ENCODE results near the gene DPF1.
"Not testable (repeated sequence)": the region's sequence is repeated elsewhere in the genome, so short reads cannot be mapped to it uniquely, and the experiment has no call there.

Gene DPF1

DNA sequence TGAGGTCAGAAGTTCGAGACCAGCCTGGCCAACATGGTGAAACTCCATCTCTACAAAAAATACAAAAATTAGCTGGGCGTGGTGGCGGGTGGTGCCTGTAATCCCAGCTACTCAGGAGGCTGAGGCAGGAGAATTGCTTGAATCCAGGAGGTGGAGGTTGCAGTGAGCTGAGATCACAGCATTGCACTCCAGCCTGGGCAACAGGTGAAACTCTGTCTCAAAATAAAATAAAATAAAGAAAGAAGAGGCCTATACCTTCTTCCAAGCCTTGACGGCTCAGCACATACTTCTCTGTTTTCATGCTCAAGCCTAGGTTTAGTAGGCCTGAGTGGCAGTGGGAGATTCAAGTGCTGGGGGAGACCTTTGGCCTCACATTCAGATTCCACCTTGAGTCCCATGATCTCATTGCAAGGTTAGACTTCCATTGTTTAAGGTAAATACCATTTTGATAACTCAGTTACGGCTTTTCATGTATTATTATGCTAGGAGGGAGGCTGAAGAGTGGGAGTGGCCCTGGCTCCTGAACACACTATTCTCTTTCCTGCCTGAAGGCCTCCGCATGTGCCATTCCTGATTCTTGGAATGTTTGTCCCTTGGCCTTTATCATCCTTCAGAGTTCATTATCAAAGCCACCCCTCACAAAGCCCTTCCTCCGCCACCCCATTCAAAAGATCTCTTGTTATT is 38.7 kb upstream of the DPF1 start:
- Mint-ChIP-seq H3K4me1 (peaks cover 21% of the 10 kb centered on the region), H3K27me3 (peaks cover 35% of the 10 kb centered on the region), H3K36me3 (ENCODE audit: insufficient read depth) (peaks cover 6% of the 10 kb centered on the region), H3K9me3 (no peaks in the 10 kb centered on the region), H3K4me3 (no peak overlapping the region), H3K27ac (ENCODE audit: low read depth) (no peak overlapping the region)
- no peak for ATAC-seq (replicated peaks; ENCODE audit: extremely low read depth, poor library complexity, severe bottlenecking)
- DNase-seq (ENCODE audit: low spot score in 2 of 2): no peak

DNA sequence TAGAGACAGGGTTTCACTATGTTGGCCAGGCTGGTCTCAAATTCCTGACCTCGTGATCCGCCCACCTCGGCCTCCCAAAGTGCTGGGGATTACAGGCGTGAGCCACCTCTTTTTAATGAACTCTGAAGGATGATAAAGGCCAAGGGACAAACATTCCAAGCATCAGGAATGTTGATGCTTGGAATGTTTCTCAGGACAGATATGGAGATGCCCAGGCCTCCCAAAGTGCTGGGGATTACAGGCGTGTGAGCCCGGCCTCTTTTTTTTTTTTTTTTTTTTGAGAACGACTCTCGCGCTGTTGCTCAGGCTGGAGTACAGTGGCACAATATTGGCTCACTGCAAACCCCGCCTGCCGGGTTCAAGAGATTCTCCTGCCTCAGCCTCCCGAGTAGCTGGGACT is 37.9 kb upstream of the DPF1 start:
- H3K4me3 Mint-ChIP-seq; H3K9me3 Mint-ChIP-seq; H3K27ac Mint-ChIP-seq (ENCODE audit: low read depth); H3K36me3 Mint-ChIP-seq (ENCODE audit: insufficient read depth); ATAC-seq (replicated peaks; ENCODE audit: extremely low read depth, poor library complexity, severe bottlenecking); DNase-seq (ENCODE audit: low spot score in 2 of 2): not testable (repeated sequence)
- H3K27me3 Mint-ChIP-seq: peaks cover 40% of the 10 kb centered on the region
- peaks cover 21% of the 10 kb centered on the region for H3K4me1 Mint-ChIP-seq

DNA sequence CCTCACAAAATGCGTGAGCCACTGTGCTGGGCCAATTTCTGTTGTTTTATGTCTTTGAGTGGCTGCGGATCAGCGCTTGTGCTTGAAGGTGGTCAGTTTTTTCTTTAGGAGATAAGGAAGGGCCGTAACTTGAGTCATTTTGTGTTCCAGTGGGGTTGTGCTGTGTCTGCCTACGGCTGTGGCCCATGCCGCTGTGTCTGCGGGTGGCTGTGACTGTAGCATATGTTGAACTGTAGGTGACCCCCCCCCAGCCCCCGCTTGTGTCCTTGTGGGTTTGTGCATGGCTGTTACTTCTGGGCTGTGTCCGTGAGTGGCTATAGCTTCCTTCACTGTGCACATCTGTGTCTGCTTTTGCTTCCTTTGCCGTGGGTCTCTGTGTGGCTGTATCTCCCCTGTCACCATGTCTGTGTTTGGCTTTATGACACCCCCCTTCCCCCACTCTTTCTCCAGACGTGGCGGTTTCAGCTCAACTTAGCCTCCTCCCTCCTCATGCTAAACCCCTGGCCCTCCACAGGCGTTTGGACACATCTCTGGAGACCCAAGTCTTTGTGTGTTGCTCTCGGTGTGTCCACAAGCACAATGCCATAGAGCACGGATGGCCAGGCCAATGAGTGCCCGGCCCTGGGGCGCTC is 31.5 kb upstream of the DPF1 start:
- H3K4me3 Mint-ChIP-seq: no peak overlapping the region
- H3K27me3 Mint-ChIP-seq: peaks cover 47% of the 10 kb centered on the region
- H3K9me3 Mint-ChIP-seq: no peaks in the 10 kb centered on the region
- H3K4me1 Mint-ChIP-seq: no peaks in the 10 kb centered on the region
- no peak overlapping the region for H3K27ac Mint-ChIP-seq (ENCODE audit: low read depth)
- H3K36me3 Mint-ChIP-seq (ENCODE audit: insufficient read depth): peaks cover 4% of the 10 kb centered on the region
- ATAC-seq (replicated peaks; ENCODE audit: extremely low read depth, poor library complexity, severe bottlenecking) (peak; percentile 19), DNase-seq (ENCODE audit: low spot score in 2 of 2) (no peak)

DNA sequence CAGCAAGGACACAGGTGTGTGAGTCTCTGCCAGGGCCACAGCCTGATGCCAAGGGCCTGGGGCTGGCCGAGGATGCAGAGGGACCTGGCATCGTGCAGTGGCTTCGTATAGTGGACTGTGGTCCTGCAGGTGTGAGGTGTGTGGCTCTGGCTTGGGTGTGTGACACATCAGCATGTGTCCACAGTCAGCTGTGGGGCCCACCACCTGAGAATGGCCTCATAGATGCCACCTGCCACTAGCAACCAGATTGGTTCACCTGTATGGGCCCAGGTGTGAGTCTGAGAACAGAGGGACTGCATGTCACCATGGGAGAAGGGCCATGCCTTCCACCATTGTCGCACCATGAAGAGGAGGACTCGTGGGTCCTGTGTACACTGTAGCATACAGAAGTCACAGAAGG is 29.8 kb upstream of the DPF1 start:
- Mint-ChIP-seq H3K4me3 (no peak overlapping the region), H3K27me3 (peaks cover 47% of the 10 kb centered on the region), H3K4me1 (no peaks in the 10 kb centered on the region), H3K27ac (ENCODE audit: low read depth) (no peak overlapping the region), H3K9me3 (no peaks in the 10 kb centered on the region), H3K36me3 (ENCODE audit: insufficient read depth) (peaks cover 2% of the 10 kb centered on the region)
- ATAC-seq (replicated peaks; ENCODE audit: extremely low read depth, poor library complexity, severe bottlenecking): no peak
- no peak for DNase-seq (ENCODE audit: low spot score in 2 of 2)

DNA sequence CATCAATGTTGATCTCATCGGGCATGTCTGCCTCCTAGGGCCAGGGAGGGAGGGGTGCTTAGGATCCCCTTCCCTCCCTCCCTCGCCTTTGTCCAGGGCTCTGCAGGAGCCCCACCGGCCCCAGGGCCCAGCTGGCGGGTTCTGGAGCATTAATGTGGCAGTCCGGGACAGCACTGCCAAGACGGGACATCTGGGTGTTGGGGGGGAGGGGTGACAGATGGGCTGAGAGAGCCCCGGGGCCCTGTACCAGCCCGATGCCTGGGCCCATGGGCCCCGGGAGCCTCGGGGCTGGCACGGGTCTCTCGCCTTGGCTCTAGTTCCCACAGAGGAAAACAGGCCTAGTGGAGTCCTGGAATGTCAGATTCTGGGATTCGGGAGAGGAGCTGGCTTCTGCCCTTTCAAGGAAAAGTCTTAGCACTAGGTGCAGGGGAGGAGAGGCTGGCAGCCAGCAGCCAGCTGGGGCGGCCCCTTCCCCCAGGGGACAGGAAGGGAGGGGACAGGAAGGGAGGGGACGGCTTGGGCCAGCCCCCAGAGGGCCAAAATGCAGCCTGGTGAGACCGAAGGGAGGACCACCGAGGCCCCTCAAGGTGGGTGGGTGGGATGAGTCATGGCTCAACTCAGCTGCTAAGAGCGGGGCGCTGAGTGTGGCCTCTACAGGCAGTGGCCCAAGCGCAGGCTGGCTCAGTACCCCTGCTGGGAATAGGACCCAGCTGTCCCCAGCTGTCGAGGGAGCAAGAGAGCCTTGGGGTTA is 29.1 kb upstream of the DPF1 start:
- Mint-ChIP-seq H3K4me1 (no peaks in the 10 kb centered on the region), H3K27me3 (peaks cover 46% of the 10 kb centered on the region), H3K4me3 (no peak overlapping the region), H3K36me3 (ENCODE audit: insufficient read depth) (peaks cover 2% of the 10 kb centered on the region), H3K27ac (ENCODE audit: low read depth) (no peak overlapping the region), H3K9me3 (no peaks in the 10 kb centered on the region)
- DNase-seq (ENCODE audit: low spot score in 2 of 2): no peak
- ATAC-seq (replicated peaks; ENCODE audit: extremely low read depth, poor library complexity, severe bottlenecking): no peak

DNA sequence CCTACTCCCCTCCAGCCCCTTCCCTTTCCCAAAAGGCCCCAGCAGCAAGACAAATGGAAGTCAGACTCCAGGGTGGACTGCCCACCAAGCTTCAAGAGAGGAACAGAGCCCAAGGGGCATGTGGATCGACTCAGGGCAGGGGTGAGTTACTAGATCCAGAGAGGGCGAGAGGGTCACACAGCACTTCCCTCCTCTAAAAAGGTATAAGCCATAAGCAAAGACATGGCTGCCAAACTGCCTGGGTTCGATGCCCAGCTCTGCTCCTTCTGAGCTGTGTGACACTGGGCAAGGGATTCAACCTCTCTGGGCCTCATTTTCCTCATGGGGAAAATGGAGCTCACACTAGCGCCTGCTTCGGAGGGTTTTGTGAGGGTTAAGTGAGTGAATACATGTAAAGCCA is 28.4 kb upstream of the DPF1 start:
- H3K36me3 Mint-ChIP-seq (ENCODE audit: insufficient read depth): peaks cover 2% of the 10 kb centered on the region
- H3K27ac Mint-ChIP-seq (ENCODE audit: low read depth): no peak overlapping the region
- ATAC-seq (replicated peaks; ENCODE audit: extremely low read depth, poor library complexity, severe bottlenecking) (no peak), DNase-seq (ENCODE audit: low spot score in 2 of 2) (no peak)
- no peaks in the 10 kb centered on the region for H3K9me3 Mint-ChIP-seq
- H3K4me1 Mint-ChIP-seq: no peaks in the 10 kb centered on the region
- H3K4me3 Mint-ChIP-seq: no peak overlapping the region
- peaks cover 41% of the 10 kb centered on the region for H3K27me3 Mint-ChIP-seq

DNA sequence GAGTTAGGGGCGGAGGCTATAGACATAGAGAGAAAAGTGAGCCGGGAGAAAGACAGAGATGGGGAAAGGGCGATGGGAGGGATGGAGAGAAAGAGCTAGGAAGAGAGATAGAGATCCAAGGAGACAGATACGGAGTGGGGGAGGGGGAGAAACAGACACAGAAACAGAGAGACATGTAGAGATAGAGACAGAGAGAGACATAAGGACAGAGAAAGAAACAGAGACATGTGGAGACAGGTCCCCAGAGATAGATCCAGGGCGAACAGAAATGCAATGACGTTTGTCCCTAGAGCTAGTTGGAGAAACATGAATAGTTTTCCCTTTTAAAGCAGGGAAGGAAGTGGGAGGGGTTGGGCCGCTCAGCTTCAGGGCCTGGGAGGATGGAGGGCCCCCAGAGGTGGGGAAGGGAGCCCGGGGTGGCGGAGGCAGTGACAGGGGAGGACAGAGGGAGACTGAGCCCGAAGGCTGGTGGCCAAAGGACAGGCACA is 27.6 kb upstream of the DPF1 start:
- Mint-ChIP-seq H3K27ac (ENCODE audit: low read depth) (no peak overlapping the region), H3K36me3 (ENCODE audit: insufficient read depth) (peaks cover 2% of the 10 kb centered on the region), H3K9me3 (no peaks in the 10 kb centered on the region), H3K4me1 (no peaks in the 10 kb centered on the region), H3K4me3 (no peak overlapping the region), H3K27me3 (peaks cover 34% of the 10 kb centered on the region)
- DNase-seq (ENCODE audit: low spot score in 2 of 2) (no peak), ATAC-seq (replicated peaks; ENCODE audit: extremely low read depth, poor library complexity, severe bottlenecking) (no peak)

DNA sequence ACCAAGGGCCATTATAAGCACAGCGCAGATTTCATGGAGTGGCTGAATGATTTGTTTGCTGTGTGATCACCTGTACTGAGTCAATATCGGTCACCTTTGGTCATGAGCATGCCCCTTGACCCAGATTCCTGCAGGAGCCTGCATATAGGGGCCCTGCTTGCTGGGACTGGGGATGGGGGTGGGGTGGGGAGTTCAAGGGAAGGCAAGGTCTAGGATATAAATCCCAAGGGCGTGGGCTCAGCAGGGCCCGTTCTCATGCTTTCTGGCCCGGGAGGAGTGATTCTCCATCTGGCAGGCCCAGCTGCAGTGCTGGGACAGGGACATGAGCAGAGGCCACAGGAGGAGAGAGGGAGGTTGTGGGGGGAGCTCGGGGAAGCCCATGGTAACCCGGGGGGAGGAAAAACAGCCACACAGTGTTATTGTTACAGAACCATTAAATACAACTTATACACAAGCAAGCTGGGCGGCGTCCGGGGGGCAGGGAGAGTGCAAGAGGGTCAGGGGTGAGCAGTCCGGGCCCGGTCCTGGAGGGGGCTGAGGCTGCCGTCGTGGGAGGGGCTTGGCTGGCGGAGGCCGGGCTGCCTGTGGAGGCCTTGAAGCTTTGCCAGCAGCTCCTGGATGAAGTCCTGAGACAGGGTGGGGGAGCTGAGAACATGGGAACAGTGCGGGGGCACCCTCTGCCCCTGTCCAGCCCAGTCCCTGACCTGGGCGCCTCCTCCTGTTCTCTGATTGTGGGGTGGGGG is 27.0 kb upstream of the DPF1 start:
- H3K27me3 Mint-ChIP-seq: peaks cover 32% of the 10 kb centered on the region
- H3K27ac Mint-ChIP-seq (ENCODE audit: low read depth): no peak overlapping the region
- DNase-seq (ENCODE audit: low spot score in 2 of 2) (no peak), ATAC-seq (replicated peaks; ENCODE audit: extremely low read depth, poor library complexity, severe bottlenecking) (no peak)
- no peaks in the 10 kb centered on the region for H3K9me3 Mint-ChIP-seq
- H3K4me1 Mint-ChIP-seq: no peaks in the 10 kb centered on the region
- no peak overlapping the region for H3K4me3 Mint-ChIP-seq
- peaks cover 2% of the 10 kb centered on the region for H3K36me3 Mint-ChIP-seq (ENCODE audit: insufficient read depth)

DNA sequence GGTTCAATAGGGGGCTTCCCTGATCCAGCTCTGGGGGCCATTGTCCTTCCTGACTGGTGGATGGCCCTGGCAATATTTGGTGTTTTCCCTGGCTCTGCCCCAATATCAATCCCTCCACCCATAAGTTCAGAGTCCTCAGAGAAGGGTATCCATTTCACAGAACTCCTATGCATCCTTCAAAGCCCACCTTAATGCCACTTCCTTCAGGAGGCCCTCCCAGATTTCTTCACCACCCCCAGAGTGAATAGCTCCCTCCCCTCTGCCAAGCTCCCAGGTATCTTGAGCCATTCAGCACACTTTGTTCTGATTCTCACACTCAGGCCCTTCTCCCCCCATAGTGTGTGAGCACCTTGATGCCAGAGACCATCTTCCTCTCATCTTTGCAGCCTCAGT is 26.4 kb upstream of the DPF1 start:
- Mint-ChIP-seq H3K27ac (ENCODE audit: low read depth) (no peak overlapping the region), H3K4me3 (no peak overlapping the region), H3K9me3 (no peaks in the 10 kb centered on the region), H3K36me3 (ENCODE audit: insufficient read depth) (peaks cover 2% of the 10 kb centered on the region), H3K27me3 (peaks cover 26% of the 10 kb centered on the region), H3K4me1 (no peaks in the 10 kb centered on the region)
- DNase-seq (ENCODE audit: low spot score in 2 of 2) (no peak), ATAC-seq (replicated peaks; ENCODE audit: extremely low read depth, poor library complexity, severe bottlenecking) (no peak)

DNA sequence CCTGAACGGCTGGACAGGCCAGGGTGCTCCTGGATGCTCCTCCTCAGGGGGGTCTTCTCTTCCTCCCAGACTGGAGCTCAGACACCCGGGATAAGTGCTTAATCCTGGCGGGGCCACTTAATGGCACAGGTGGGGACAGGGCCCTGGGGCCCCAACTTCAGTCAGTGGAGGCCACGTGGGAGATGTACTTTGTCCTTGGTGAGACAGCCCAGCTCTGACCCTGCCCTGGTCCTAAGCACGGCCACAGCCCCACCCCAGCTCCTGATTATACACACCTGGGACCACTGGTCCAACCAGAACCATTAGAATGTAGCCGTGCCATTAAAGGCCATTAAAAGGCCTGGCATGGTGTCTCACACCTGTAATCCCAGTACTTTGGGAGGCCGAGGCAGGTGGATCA is 24.4 kb upstream of the DPF1 start:
- no peak for DNase-seq (ENCODE audit: low spot score in 2 of 2)
- H3K36me3 Mint-ChIP-seq (ENCODE audit: insufficient read depth): peaks cover 2% of the 10 kb centered on the region
- H3K9me3 Mint-ChIP-seq: no peaks in the 10 kb centered on the region
- H3K27me3 Mint-ChIP-seq: peaks cover 17% of the 10 kb centered on the region
- no peak overlapping the region for H3K4me3 Mint-ChIP-seq
- no peak overlapping the region for H3K27ac Mint-ChIP-seq (ENCODE audit: low read depth)
- peaks cover 7% of the 10 kb centered on the region for H3K4me1 Mint-ChIP-seq
- no peak for ATAC-seq (replicated peaks; ENCODE audit: extremely low read depth, poor library complexity, severe bottlenecking)

DNA sequence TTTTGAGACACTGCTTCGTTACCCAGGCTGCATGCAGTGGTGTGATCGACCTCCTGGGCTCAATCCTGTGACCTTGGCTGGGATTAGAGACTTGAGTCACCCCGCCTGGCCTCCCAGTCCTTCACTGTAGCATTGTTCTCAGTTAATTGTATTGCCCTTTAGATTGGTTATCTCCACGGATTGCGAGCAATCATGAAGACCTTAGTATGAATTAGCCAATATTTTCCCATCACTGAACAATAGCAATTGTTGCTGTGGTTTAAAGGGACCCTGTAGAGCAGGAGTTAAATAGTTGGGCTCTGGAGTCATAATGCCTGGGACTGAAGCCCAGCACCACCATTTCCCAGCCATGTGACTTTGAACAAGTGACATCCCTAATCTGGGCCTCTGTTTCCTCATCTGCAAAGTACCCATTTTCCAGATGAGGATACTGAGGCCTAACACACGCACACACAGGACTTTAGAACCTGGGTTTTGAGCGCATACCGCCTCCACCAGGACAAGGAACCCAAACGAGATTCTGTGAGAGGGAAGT is 23.8 kb upstream of the DPF1 start:
- ATAC-seq (replicated peaks; ENCODE audit: extremely low read depth, poor library complexity, severe bottlenecking) (no peak), DNase-seq (ENCODE audit: low spot score in 2 of 2) (no peak)
- Mint-ChIP-seq H3K9me3 (no peaks in the 10 kb centered on the region), H3K27ac (ENCODE audit: low read depth) (no peak overlapping the region), H3K36me3 (ENCODE audit: insufficient read depth) (peaks cover 2% of the 10 kb centered on the region), H3K4me1 (peaks cover 8% of the 10 kb centered on the region), H3K4me3 (no peak overlapping the region), H3K27me3 (peaks cover 17% of the 10 kb centered on the region)

DNA sequence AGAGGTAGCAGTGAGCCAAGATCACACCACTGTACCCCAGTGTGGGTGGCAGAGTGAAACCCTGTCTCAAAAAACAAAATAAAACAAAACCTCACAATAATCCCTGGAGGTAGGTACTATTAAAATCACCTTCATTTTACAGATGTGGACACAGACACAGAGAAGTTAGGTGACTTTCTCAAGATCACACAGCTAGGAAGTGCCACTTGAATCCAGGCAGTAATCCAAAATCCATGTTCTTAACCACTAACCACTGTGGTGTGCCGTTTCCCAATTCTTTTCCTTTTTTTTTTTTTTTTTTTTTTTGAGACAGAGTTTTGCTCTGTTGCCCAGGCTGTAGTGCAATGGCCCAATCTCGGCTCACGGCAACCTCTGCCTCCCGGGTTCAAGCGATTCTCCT is 23.1 kb upstream of the DPF1 start:
- Mint-ChIP-seq H3K4me3 (no peak overlapping the region), H3K36me3 (ENCODE audit: insufficient read depth) (peaks cover 2% of the 10 kb centered on the region), H3K27me3 (peaks cover 14% of the 10 kb centered on the region), H3K27ac (ENCODE audit: low read depth) (no peak overlapping the region), H3K9me3 (no peaks in the 10 kb centered on the region), H3K4me1 (peaks cover 8% of the 10 kb centered on the region)
- no peak for ATAC-seq (replicated peaks; ENCODE audit: extremely low read depth, poor library complexity, severe bottlenecking)
- no peak for DNase-seq (ENCODE audit: low spot score in 2 of 2)
